ENCODE results near the gene C1GALT1.

The C1GALT1 gene

GRCh38 chr7:7290429-7291122 is 108.2 kb downstream of the C1GALT1 start:
- no peak for DNase-seq

- no peak for DNase-seq
Measured at GRCh38 chr7:7292085-7292484, 109.7 kb downstream of the C1GALT1 start.

- DNase-seq, result no peak
Measured at GRCh38 chr7:7292608-7293007, 110.3 kb downstream of the C1GALT1 start.

- DNase-seq, result no peak
Measured at GRCh38 chr7:7293092-7293491, 110.7 kb downstream of the C1GALT1 start.

GRCh38 chr7:7294911-7295310 is 112.6 kb downstream of the C1GALT1 start:
- DNase-seq, result no peak
